ENCODE results near the gene TNRC6C. TPM values are rescaled to one million over a fixed set of nuclear protein-coding genes. Genes with fewer than 3 reads are reported as not detected.
A peak's percentile ranks its signal among the peaks of the same experiment; 100 is the strongest.

The TNRC6C gene
- total RNA-seq, 1 experiment from 2014 or later, result 9.6 TPM

GRCh38 chr17:77999413-78000173 lies 41.1 kb downstream of the TNRC6C start:
- H3K36me3 ChIP-seq, result peaks cover 4% of the 10 kb centered on the region; the same call in 1 of the 2 replicates
- DNase-seq (ENCODE audit: low read depth in 1 of 2, low spot score in 2 of 2), result peak in 1 of 2 experiments; percentile 32
- H3K27ac ChIP-seq, result peak overlapping the region; percentile 23
- H3K9me3 ChIP-seq (replicated peaks), result no peaks in the 10 kb centered on the region
- peaks cover 51% of the 10 kb centered on the region for H3K4me1 ChIP-seq (replicated peaks)
- no peaks in the 10 kb centered on the region for H3K27me3 ChIP-seq (replicated peaks)
- H3K4me3 ChIP-seq, result no peak overlapping the region

- H3K27ac ChIP-seq, result peak overlapping the region; percentile 55
- no peak overlapping the region for H3K4me3 ChIP-seq
- H3K27me3 ChIP-seq (replicated peaks), result no peaks in the 10 kb centered on the region
- peaks cover 51% of the 10 kb centered on the region for H3K4me1 ChIP-seq (replicated peaks)
- no peaks in the 10 kb centered on the region for H3K9me3 ChIP-seq (replicated peaks)
- H3K36me3 ChIP-seq, result peaks cover 4% of the 10 kb centered on the region; the same call in 1 of the 2 replicates
- peak in 1 of 2 experiments; percentile 78 for DNase-seq (ENCODE audit: low read depth in 1 of 2, low spot score in 2 of 2)
These were observed 41.8 kb downstream of the TNRC6C start for GRCh38 chr17:78000341-78000740.

GRCh38 chr17:78001182-78001581 lies 42.7 kb downstream of the TNRC6C start:
- peak overlapping the region; percentile 55 for H3K27ac ChIP-seq
- DNase-seq (ENCODE audit: low read depth in 1 of 2, low spot score in 2 of 2), result no peak
- no peaks in the 10 kb centered on the region for H3K9me3 ChIP-seq (replicated peaks)
- H3K4me1 ChIP-seq (replicated peaks), result peaks cover 46% of the 10 kb centered on the region
- H3K36me3 ChIP-seq, result peaks cover 12% of the 10 kb centered on the region
- no peaks in the 10 kb centered on the region for H3K27me3 ChIP-seq (replicated peaks)
- H3K4me3 ChIP-seq, result no peak overlapping the region

GRCh38 chr17:78001612-78002011 lies 43.1 kb downstream of the TNRC6C start:
- DNase-seq (ENCODE audit: low read depth in 1 of 2, low spot score in 2 of 2), result no peak
- Histone ChIP-seq H3K4me1 (replicated peaks) (peaks cover 43% of the 10 kb centered on the region), H3K27me3 (replicated peaks) (no peaks in the 10 kb centered on the region), H3K27ac (no peak overlapping the region), H3K36me3 (peaks cover 12% of the 10 kb centered on the region), H3K9me3 (replicated peaks) (no peaks in the 10 kb centered on the region), H3K4me3 (no peak overlapping the region)

GRCh38 chr17:78002166-78002565 lies 43.7 kb downstream of the TNRC6C start:
- Histone ChIP-seq H3K36me3 (peaks cover 12% of the 10 kb centered on the region), H3K27me3 (replicated peaks) (no peaks in the 10 kb centered on the region), H3K9me3 (replicated peaks) (no peaks in the 10 kb centered on the region), H3K4me1 (replicated peaks) (peaks cover 43% of the 10 kb centered on the region), H3K4me3 (no peak overlapping the region), H3K27ac (no peak overlapping the region)
- no peak for DNase-seq (ENCODE audit: low read depth in 1 of 2, low spot score in 2 of 2)

- H3K9me3 ChIP-seq (replicated peaks), result no peaks in the 10 kb centered on the region
- no peak for DNase-seq (ENCODE audit: low read depth in 1 of 2, low spot score in 2 of 2)
- H3K27me3 ChIP-seq (replicated peaks), result no peaks in the 10 kb centered on the region
- no peak overlapping the region for H3K4me3 ChIP-seq
- H3K27ac ChIP-seq, result no peak overlapping the region
- peaks cover 12% of the 10 kb centered on the region for H3K36me3 ChIP-seq
- peaks cover 20% of the 10 kb centered on the region for H3K4me1 ChIP-seq (replicated peaks)
These were observed 47.1 kb downstream of the TNRC6C start for GRCh38 chr17:78005452-78006171.

- no peaks in the 10 kb centered on the region for H3K27me3 ChIP-seq (replicated peaks)
- no peak for DNase-seq (ENCODE audit: low read depth in 1 of 2, low spot score in 2 of 2)
- no peaks in the 10 kb centered on the region for H3K9me3 ChIP-seq (replicated peaks)
- no peak overlapping the region for H3K27ac ChIP-seq
- H3K4me1 ChIP-seq (replicated peaks), result peaks cover 12% of the 10 kb centered on the region
- H3K36me3 ChIP-seq, result peaks cover 14% of the 10 kb centered on the region
- H3K4me3 ChIP-seq, result no peak overlapping the region
These were observed 47.8 kb downstream of the TNRC6C start for GRCh38 chr17:78006338-78006737.

GRCh38 chr17:78007647-78008046 lies 49.1 kb downstream of the TNRC6C start:
- no peak overlapping the region for H3K27ac ChIP-seq
- H3K9me3 ChIP-seq (replicated peaks), result no peaks in the 10 kb centered on the region
- H3K36me3 ChIP-seq, result peaks cover 14% of the 10 kb centered on the region
- no peak overlapping the region for H3K4me3 ChIP-seq
- DNase-seq (ENCODE audit: low read depth in 1 of 2, low spot score in 2 of 2), result no peak
- peaks cover 3% of the 10 kb centered on the region for H3K4me1 ChIP-seq (replicated peaks)
- no peaks in the 10 kb centered on the region for H3K27me3 ChIP-seq (replicated peaks)

- no peak for DNase-seq (ENCODE audit: low read depth in 1 of 2, low spot score in 2 of 2)
- H3K4me3 ChIP-seq, result no peak overlapping the region
- no peaks in the 10 kb centered on the region for H3K9me3 ChIP-seq (replicated peaks)
- H3K27me3 ChIP-seq (replicated peaks), result no peaks in the 10 kb centered on the region
- H3K36me3 ChIP-seq, result peaks cover 12% of the 10 kb centered on the region
- no peaks in the 10 kb centered on the region for H3K4me1 ChIP-seq (replicated peaks)
- no peak overlapping the region for H3K27ac ChIP-seq
These were observed 52.3 kb downstream of the TNRC6C start for GRCh38 chr17:78010759-78011158.

- Histone ChIP-seq H3K36me3 (peaks cover 8% of the 10 kb centered on the region; the same call in 1 of the 2 replicates), H3K4me1 (replicated peaks) (no peaks in the 10 kb centered on the region), H3K27ac (no peak overlapping the region), H3K27me3 (replicated peaks) (no peaks in the 10 kb centered on the region), H3K4me3 (no peak overlapping the region), H3K9me3 (replicated peaks) (no peaks in the 10 kb centered on the region)
- DNase-seq (ENCODE audit: low read depth in 1 of 2, low spot score in 2 of 2), result no peak
These were observed 53.9 kb downstream of the TNRC6C start for GRCh38 chr17:78012428-78012827.

- H3K4me1 ChIP-seq (replicated peaks), result no peaks in the 10 kb centered on the region
- H3K36me3 ChIP-seq, result peaks cover 8% of the 10 kb centered on the region; the same call in 1 of the 2 replicates
- DNase-seq (ENCODE audit: low read depth in 1 of 2, low spot score in 2 of 2), result peak; percentile 60 to 73
- no peaks in the 10 kb centered on the region for H3K9me3 ChIP-seq (replicated peaks)
- no peaks in the 10 kb centered on the region for H3K27me3 ChIP-seq (replicated peaks)
- H3K27ac ChIP-seq, result no peak overlapping the region
- H3K4me3 ChIP-seq, result no peak overlapping the region
These were observed 55.4 kb downstream of the TNRC6C start for GRCh38 chr17:78013683-78014467.

- Histone ChIP-seq H3K4me1 (replicated peaks) (no peaks in the 10 kb centered on the region), H3K4me3 (no peak overlapping the region), H3K9me3 (replicated peaks) (no peaks in the 10 kb centered on the region), H3K27me3 (replicated peaks) (no peaks in the 10 kb centered on the region), H3K36me3 (0 out of 2 replicates have a peak, but pooled peaks cover 8% of the 10 kb centered on the region), H3K27ac (no peak overlapping the region)
- DNase-seq (ENCODE audit: low read depth in 1 of 2, low spot score in 2 of 2), result no peak
These were observed 56.1 kb downstream of the TNRC6C start for GRCh38 chr17:78014646-78015045.

GRCh38 chr17:78016852-78017251 lies 58.3 kb downstream of the TNRC6C start:
- Histone ChIP-seq H3K4me1 (replicated peaks) (no peaks in the 10 kb centered on the region), H3K4me3 (no peak overlapping the region), H3K27me3 (replicated peaks) (no peaks in the 10 kb centered on the region), H3K9me3 (replicated peaks) (no peaks in the 10 kb centered on the region), H3K27ac (no peak overlapping the region), H3K36me3 (0 out of 2 replicates have a peak, but pooled peaks cover 6% of the 10 kb centered on the region)
- DNase-seq (ENCODE audit: low read depth in 1 of 2, low spot score in 2 of 2), result no peak
